Peyer's patch (tissue), 4 donors: ENCODE data around the gene FUT8.

Experiments used
- CTCF ChIP-seq, 6 experiments: fragments of 450-650 bp in 4 of 6; fragments of 200-600 bp in 2 of 6; sonication (generic) in 1 of 6; IDR thresholded peaks; one replicate each; pipeline ENCODE4 v1.5.1; 2017 to 2019; ENCODE audit warnings: antibody characterized with exemption in 6 of 6, mild to moderate bottlenecking in 3 of 6, moderate library complexity in 1 of 6
- POLR2A ChIP-seq, 2 donors: fragments of 450-650 bp; IDR thresholded peaks; one replicate each; pipeline ENCODE4 v1.5.1; 2017; ENCODE audit warnings: antibody characterized with exemption in 2 of 2, mild to moderate bottlenecking in 2 of 2, moderate library complexity in 2 of 2

GRCh38 chr14:65627315-65627714 lies 214.8 kb downstream of the FUT8 start:
- TF ChIP-seq CTCF (IDR thresholded peaks at IDR 0.05) (no peak), POLR2A (IDR thresholded peaks at IDR 0.05) (no peak)
